Immature natural killer cell (primary cell): ENCODE results near the gene KLF15. TPM values are rescaled to one million over a fixed set of nuclear protein-coding genes. Genes with fewer than 3 reads are reported as not detected.

Experiments
- DNase-seq, 3 donors: peaks; one replicate each; pipeline ENCODE4 v3.0.0; 2022; ENCODE audit warnings: mixed read lengths in 1 of 3
- H3K27ac Mint-ChIP-seq, 6 donors: one replicate each; pipeline ENCODE4 v1.8.0; 2020; ENCODE audit warnings: mixed read lengths in 6 of 6, mild to moderate bottlenecking in 5 of 6, inconsistent platforms in 4 of 6, moderate library complexity in 3 of 6
- H3K27me3 Mint-ChIP-seq, 3 donors: one replicate each; pipeline ENCODE4 v1.8.0; 2020 to 2021; ENCODE audit warnings: low read depth in 3 of 3, mild to moderate bottlenecking in 3 of 3, mixed read lengths in 3 of 3, moderate library complexity in 3 of 3, inconsistent platforms in 1 of 3
- H3K36me3 Mint-ChIP-seq, 3 donors: one replicate each; pipeline ENCODE4 v1.8.0; 2020; ENCODE audit warnings: mixed read lengths in 3 of 3, inconsistent platforms in 2 of 3, mild to moderate bottlenecking in 2 of 3
- H3K4me1 Mint-ChIP-seq, 2 donors: one replicate each; pipeline ENCODE4 v1.8.0; 2020; ENCODE audit warnings: inconsistent platforms in 2 of 2, mild to moderate bottlenecking in 2 of 2, mixed read lengths in 2 of 2, moderate library complexity in 1 of 2
- H3K4me3 Mint-ChIP-seq, 5 donors: one replicate each; pipeline ENCODE4 v1.8.0; 2020; ENCODE audit warnings: mild to moderate bottlenecking in 5 of 5, mixed read lengths in 5 of 5, inconsistent platforms in 3 of 5, moderate library complexity in 3 of 5
- H3K9me3 Mint-ChIP-seq, 6 donors: one replicate each; pipeline ENCODE4 v1.8.0; 2020; ENCODE audit warnings: mild to moderate bottlenecking in 6 of 6, mixed read lengths in 6 of 6, inconsistent platforms in 4 of 6, moderate library complexity in 3 of 6
- polyA plus RNA-seq, 3 donors: library from polyadenylated mRNA; unstranded; fragments of 300-500 nt; fragmentation: Illumina TruSeq; gene quantifications; one replicate each; pipeline ENCODE4 v1.2.3, GENCODE V29; 2021

KLF15 gene
- polyA plus RNA-seq, 3 donors from 2014 or later = not detected

DNA sequence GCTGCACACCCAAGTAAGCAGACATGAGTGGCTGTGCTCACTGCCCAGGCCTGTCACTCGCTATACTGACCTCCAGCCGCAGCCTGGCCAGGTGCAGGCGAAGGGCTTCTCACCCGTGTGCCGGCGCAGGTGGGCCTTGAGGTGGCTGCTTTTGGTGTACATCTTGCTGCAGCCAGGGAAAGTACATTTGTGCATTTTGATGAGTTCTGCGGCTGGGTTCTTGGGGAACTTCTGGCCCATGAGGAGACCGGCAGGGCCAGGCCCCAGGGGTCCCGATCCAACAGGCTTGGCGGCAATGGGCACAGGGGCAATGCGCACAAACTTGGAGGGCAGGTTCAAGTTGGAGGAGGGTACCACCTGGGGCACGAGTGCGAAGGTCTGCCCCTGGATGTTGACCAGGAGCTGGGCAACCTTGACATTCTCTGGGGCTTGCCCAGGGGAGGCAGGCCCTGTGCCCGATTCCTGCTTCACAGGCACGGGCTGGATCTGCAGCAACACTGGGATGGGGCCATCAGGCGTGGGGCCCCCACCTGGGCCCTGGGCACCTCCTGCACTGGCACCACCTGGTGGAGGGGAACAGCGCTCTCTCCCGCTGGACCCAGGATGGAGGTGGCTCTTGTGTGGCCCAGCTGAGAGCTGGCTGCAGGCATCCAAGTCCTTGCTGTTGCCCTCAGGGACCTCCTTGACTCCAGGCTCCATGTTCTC is 5.3 kb downstream of the KLF15 start:
- Mint-ChIP-seq H3K27me3 (peaks cover 6 to 11% (median 8%) of the 10 kb centered on the region in 3 donors), H3K4me3 (no peak overlapping the region), H3K9me3 (peaks cover 0 to 3% (median 0%) of the 10 kb centered on the region in 6 donors), H3K36me3 (no peaks in the 10 kb centered on the region), H3K4me1 (peaks cover 6 to 11% of the 10 kb centered on the region in 2 donors), H3K27ac (no peak overlapping the region)
- DNase-seq = no peak

DNA sequence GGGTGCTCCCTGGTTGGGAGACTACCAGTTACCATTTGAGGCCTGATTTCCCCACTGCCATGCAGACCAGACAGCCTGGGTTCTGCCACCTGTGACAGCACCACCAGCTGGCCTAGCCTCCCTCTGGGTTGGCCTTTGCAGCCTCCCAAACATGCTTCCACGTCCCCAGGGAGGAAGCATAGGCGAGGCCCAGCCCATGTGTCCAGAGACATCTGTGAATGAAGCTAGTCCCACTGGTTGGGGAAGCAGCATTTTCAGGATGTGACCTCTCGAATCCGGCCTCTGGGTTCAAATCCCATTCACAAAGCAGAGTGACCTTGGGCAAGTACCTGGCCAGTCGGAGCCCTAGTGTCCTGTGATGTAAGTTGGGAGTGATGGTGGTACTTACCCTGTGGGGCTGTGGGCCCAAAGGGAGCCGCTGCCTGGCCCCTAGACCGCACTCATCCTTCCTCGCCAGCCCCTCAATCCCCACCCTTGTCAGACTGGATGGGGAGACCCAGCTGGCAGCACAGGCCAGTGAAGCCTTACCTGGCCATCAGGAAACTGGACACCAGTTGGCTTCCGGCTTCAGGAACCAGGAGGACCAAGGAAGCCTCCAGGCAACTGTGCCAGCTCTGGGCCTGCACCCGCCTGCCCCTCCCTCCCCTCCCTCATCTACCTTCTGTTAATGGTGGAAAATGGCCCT is 6.0 kb downstream of the KLF15 start:
- no peak for DNase-seq
- Mint-ChIP-seq H3K4me3 (no peak overlapping the region), H3K9me3 (no peaks in the 10 kb centered on the region), H3K4me1 (peaks cover 2 to 8% of the 10 kb centered on the region in 2 donors), H3K27me3 (peaks cover 2 to 6% (median 5%) of the 10 kb centered on the region in 3 donors), H3K36me3 (no peaks in the 10 kb centered on the region), H3K27ac (no peak overlapping the region)

- H3K9me3 Mint-ChIP-seq = no peaks in the 10 kb centered on the region
- H3K4me3 Mint-ChIP-seq = no peak overlapping the region
- peak overlapping the region in 1 of 6 donors; percentile 13 for H3K27ac Mint-ChIP-seq
- H3K36me3 Mint-ChIP-seq = no peaks in the 10 kb centered on the region
- H3K27me3 Mint-ChIP-seq = peaks cover 2 to 6% (median 5%) of the 10 kb centered on the region in 3 donors
- H3K4me1 Mint-ChIP-seq = peaks cover 0 to 4% of the 10 kb centered on the region in 2 donors
- no peak for DNase-seq
Measured at GRCh38 chr3:126350502-126351085, 6.6 kb downstream of the KLF15 start.

GRCh38 chr3:126349611-126350501 is 7.4 kb downstream of the KLF15 start:
- no peak for DNase-seq
- H3K4me1 Mint-ChIP-seq = peaks cover 0 to 1% of the 10 kb centered on the region in 2 donors
- peaks cover 0 to 5% (median 2%) of the 10 kb centered on the region in 3 donors for H3K27me3 Mint-ChIP-seq
- H3K36me3 Mint-ChIP-seq = no peaks in the 10 kb centered on the region
- H3K9me3 Mint-ChIP-seq = no peaks in the 10 kb centered on the region
- no peak overlapping the region for H3K4me3 Mint-ChIP-seq
- no peak overlapping the region for H3K27ac Mint-ChIP-seq

DNA sequence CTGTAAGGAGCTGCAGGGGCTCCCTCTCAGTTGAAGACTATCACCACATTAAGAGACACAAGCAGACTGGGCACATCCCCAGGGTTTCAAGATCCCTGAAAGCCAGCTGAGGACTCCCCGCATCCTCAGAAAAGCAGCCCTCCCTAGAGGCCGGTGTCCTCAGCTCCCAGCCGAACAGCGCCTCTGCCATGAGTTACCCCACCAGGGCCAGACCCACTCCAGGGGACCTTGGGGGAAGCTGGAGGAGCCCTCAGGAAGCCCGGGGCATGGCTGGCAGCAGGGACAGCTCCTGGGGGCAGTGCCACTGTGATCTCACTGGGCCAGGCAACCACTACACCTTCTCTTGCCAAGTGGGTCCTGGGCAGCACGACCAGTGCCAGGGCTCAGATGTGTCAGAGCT is 8.1 kb downstream of the KLF15 start:
- DNase-seq = no peak
- Mint-ChIP-seq H3K4me3 (no peak overlapping the region), H3K36me3 (no peaks in the 10 kb centered on the region), H3K4me1 (peaks cover 0 to 1% of the 10 kb centered on the region in 2 donors), H3K27ac (peak overlapping the region in 1 of 6 donors; percentile 24), H3K9me3 (no peaks in the 10 kb centered on the region), H3K27me3 (peaks cover 0 to 5% (median 2%) of the 10 kb centered on the region in 3 donors)

DNA sequence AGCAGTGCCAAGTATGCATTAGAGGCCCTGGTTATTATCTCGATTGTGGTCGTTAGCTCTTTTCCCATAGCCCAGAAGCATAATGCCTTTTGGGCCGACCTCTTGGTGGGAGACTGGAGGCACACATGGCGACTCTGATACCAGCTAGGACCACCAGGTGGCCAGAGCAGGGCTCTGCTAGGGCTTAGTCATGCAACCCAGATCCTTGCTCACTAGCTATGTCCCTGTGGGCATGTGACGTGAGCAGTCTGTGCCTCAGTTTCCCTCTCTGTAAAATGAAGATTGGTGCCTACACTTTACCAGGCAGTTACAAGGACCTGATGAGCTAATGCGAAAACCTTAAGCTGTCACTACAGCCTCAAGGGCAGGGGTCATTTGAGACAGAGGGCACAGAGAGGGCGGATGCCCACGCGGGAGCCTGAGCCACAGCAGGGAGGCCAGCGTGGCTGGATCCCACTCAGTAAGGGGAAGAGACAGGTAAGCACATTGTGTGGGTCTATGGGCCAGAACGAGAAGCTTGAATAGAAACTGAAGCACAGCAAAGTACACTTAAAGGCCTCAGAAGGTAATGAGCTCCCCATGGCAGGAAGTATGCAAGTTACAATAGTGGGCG is 8.8 kb downstream of the KLF15 start:
- no peak overlapping the region for H3K27ac Mint-ChIP-seq
- H3K36me3 Mint-ChIP-seq = no peaks in the 10 kb centered on the region
- no peak for DNase-seq
- H3K4me1 Mint-ChIP-seq = peaks cover 0 to 1% of the 10 kb centered on the region in 2 donors
- H3K27me3 Mint-ChIP-seq = peaks cover 0 to 2% (median 0%) of the 10 kb centered on the region in 3 donors
- no peak overlapping the region for H3K4me3 Mint-ChIP-seq
- no peaks in the 10 kb centered on the region for H3K9me3 Mint-ChIP-seq

DNA sequence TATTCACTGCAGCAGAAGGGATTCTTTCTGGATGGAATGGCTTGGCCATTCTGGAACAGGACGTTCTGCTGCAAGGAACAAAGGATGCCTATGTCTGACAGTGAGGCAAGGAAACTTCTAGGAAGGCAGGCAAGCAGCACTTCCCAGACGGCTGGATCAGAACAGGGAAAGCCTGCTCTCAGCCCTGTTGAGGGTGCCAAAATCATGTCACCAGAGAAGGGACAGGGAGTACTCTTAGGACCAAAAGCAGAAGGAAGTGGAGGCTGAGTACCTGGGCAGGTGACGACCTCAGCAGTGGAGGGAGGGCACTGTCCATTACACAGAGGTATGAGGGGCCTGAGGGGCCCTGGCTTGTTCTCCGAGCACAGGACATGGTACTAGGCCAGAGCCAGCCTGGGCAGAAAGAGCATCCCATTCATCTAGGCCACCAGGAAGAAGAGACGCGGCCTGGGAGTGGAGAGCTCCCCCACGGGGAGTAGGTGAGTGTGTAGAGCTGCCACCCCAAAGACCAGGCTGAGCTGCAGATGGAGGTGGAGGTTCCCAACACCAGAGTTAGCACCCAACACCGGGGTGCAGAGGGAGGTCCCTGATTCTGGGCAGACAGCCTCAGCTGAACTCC is 9.6 kb downstream of the KLF15 start:
- Mint-ChIP-seq H3K4me1 (peaks cover 0 to 1% of the 10 kb centered on the region in 2 donors), H3K27ac (no peak overlapping the region), H3K27me3 (peaks cover 0 to 5% (median 0%) of the 10 kb centered on the region in 3 donors), H3K9me3 (no peaks in the 10 kb centered on the region), H3K4me3 (no peak overlapping the region), H3K36me3 (no peaks in the 10 kb centered on the region)
- DNase-seq = no peak

DNA sequence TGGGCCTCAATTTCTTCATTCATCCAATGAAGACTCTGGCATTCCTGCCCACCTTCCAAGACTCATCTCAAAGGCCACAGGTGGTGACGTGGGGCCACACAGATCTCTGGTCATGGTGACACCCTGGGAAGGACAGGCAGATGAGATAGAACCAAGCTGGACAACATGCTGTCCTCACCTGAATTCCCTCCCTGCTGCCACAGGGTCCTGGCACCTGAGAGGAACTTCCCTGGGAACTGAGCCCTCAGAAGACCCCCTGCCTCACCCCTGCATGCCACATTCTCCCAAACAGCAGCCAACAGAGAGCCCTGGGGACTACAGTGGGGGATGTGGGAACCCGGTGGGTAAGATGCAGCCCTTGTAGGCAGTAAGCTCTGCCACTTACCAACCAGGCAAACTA is 10.7 kb downstream of the KLF15 start:
- DNase-seq = no peak
- no peaks in the 10 kb centered on the region for H3K36me3 Mint-ChIP-seq
- H3K9me3 Mint-ChIP-seq = no peaks in the 10 kb centered on the region
- peaks cover 0 to 3% (median 0%) of the 10 kb centered on the region in 3 donors for H3K27me3 Mint-ChIP-seq
- H3K4me3 Mint-ChIP-seq = no peak overlapping the region
- H3K4me1 Mint-ChIP-seq = peaks cover 0 to 1% of the 10 kb centered on the region in 2 donors
- no peak overlapping the region for H3K27ac Mint-ChIP-seq

- Mint-ChIP-seq H3K4me3 (no peak overlapping the region), H3K36me3 (no peaks in the 10 kb centered on the region), H3K4me1 (peaks cover 0 to 1% of the 10 kb centered on the region in 2 donors), H3K27ac (no peak overlapping the region), H3K27me3 (peaks cover 0 to 6% (median 0%) of the 10 kb centered on the region in 3 donors), H3K9me3 (no peaks in the 10 kb centered on the region)
- no peak for DNase-seq
Measured at GRCh38 chr3:126345641-126346460, 11.4 kb downstream of the KLF15 start.

DNA sequence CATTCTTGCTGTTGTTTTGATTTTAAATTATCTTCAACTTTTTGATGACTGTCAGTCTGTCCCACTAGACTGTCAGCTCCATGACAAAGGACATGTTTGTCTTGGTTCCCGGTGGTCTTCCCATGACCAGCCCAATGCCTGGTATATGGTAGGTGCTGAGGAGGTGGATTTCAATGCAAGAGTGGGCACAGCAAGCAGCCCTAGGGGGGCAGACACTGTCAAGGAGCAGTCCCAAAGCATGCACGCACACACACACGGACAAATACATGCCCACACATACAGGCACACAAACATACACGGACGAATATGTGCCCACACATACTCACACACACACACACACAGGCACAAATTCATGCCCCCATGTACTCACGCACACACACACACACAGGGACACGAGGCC is 12.0 kb downstream of the KLF15 start:
- no peak overlapping the region for H3K27ac Mint-ChIP-seq
- no peak overlapping the region for H3K4me3 Mint-ChIP-seq
- no peaks in the 10 kb centered on the region for H3K36me3 Mint-ChIP-seq
- no peak for DNase-seq
- H3K27me3 Mint-ChIP-seq = peaks cover 0 to 6% (median 0%) of the 10 kb centered on the region in 3 donors
- H3K9me3 Mint-ChIP-seq = no peaks in the 10 kb centered on the region
- peaks cover 0 to 1% of the 10 kb centered on the region in 2 donors for H3K4me1 Mint-ChIP-seq

GRCh38 chr3:126344380-126345041 is 12.7 kb downstream of the KLF15 start:
- H3K9me3 Mint-ChIP-seq = no peaks in the 10 kb centered on the region
- H3K27ac Mint-ChIP-seq = no peak overlapping the region

GRCh38 chr3:126343649-126344035 is 13.6 kb downstream of the KLF15 start:
- H3K27me3 Mint-ChIP-seq = peaks cover 0 to 6% (median 4%) of the 10 kb centered on the region in 3 donors
- peaks cover 0 to 2% (median 0%) of the 10 kb centered on the region in 6 donors for H3K9me3 Mint-ChIP-seq
- no peak for DNase-seq
- H3K4me3 Mint-ChIP-seq = no peak overlapping the region
- no peaks in the 10 kb centered on the region for H3K36me3 Mint-ChIP-seq
- H3K27ac Mint-ChIP-seq = no peak overlapping the region
- H3K4me1 Mint-ChIP-seq = no peaks in the 10 kb centered on the region

More at GRCh38 chr3:126344380-126345041, 12.7 kb downstream of the KLF15 start:
- Mint-ChIP-seq H3K36me3 (no peaks in the 10 kb centered on the region), H3K4me3 (no peak overlapping the region), H3K4me1 (no peaks in the 10 kb centered on the region), H3K27me3 (peaks cover 0 to 6% (median 2%) of the 10 kb centered on the region in 3 donors)
- DNase-seq = no peak
